HG03432 (cell line): ENCODE measurements around the gene EFCAB11.
"Not testable (repeated sequence)": the region's sequence is repeated elsewhere in the genome, so short reads cannot be mapped to it uniquely, and the experiment has no call there.

Source experiments
- ATAC-seq: cut with Tn5 transposase; IDR thresholded peaks from one replicate; pipeline ENCODE4 v1.9.1; 2021; ENCODE audit warnings: mild to moderate bottlenecking, moderate library complexity; ENCODE audit not compliant: unreplicated experiment

EFCAB11 gene

GRCh38 chr14:89912221-89912620 is 42.3 kb downstream of the EFCAB11 start:
- ATAC-seq: no peak

GRCh38 chr14:89911010-89911919 is 43.3 kb downstream of the EFCAB11 start:
- peak; percentile 69 for ATAC-seq

DNA sequence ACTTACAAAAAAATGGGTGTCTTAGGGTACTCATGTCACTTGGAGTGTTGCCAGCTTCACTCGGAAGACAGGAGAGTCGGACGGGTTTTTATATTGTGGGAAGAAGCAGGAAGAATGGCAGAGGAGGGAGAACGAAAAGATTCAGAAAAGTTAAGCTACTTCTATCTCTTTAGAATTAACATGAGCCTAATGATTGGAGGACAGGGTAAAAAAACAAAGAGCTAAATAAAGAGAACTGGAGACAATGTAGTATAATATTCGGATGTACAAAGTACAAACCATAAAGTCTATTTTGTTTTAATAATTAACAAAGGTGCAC is 43.9 kb downstream of the EFCAB11 start:
- ATAC-seq: no peak

DNA sequence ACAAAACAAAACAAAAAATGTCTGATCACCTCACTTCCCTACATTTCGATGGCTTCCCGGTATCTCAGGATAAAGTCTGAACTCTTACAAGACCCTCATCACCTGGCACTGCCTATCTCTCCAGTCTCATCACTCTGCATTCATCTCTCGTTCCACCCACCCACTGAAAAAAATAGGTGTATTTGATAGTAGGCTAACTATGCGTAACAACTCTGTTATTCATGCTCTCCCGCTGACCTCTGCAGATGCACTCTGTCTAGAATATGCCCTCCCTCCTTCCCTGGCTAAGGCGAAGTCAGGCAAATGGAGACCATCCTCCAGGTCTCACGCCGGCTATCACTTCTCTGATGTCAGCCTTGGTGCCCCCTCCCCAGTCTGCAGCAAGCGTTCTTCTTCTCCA is 44.9 kb downstream of the EFCAB11 start:
- ATAC-seq: no peak

GRCh38 chr14:89908712-89909450 is 45.6 kb downstream of the EFCAB11 start:
- no peak for ATAC-seq

- ATAC-seq: no peak
Observed at GRCh38 chr14:89907655-89908054, 46.9 kb downstream of the EFCAB11 start.

DNA sequence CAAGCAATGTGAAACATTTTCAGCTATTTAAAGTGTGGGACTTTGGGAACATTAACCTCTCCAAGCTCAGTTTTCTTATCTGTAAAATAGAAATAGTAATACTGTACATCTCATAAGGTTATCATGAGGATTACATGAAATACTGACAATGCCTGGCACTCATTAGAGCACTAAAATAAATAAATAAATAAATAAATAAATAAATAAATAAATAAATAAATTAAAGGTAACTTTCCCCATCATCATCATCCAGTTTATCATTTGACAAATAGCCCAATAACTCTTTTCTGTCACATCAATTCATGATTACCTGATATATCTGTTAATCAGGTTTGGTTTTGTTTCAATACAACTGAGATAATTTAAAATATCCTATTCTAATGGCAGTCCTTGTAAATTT is 48.5 kb downstream of the EFCAB11 start:
- no peak for ATAC-seq

- no peak for ATAC-seq
Observed at GRCh38 chr14:89903340-89903952, 51.1 kb downstream of the EFCAB11 start.

DNA sequence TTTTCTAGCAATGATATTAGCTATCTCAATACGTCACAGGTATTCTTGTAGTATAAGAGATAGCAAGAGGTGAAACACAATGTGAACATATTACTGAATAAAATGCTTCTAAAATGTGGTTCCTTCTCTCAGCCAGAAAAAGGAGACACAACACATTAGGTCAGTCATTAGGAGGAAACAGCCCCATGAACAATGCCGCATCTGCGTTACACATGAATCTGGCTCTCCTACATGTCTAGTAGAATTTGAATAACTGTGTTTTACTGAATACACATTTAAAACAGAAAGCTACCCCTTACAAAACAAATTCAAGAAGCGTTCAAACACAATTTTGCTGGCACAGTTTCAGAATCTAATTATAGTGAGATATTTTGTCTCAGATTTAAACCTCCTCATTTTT is 51.6 kb downstream of the EFCAB11 start:
- ATAC-seq: no peak

GRCh38 chr14:89900802-89901201 is 53.7 kb downstream of the EFCAB11 start:
- ATAC-seq: no peak

- ATAC-seq: peak; percentile 45
Observed at GRCh38 chr14:89899917-89900663, 54.4 kb downstream of the EFCAB11 start.

DNA sequence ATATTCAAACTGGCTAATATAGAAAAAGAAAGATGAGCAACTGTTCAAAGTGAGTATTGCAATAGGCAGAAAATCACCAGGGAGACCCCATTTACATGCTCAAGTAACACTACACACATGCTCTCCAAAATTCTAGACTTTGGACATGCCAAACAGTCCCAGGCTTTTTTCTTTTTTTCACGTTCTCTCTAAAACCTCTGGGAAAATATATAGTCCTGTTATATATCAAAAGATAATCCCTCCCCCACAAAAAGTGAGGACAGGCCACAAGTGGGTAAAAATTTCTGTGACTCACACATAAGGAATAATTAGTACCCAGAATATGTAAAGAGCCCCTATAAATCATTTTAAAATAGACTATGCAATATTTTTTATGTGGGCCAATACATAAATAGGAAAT is 55.2 kb downstream of the EFCAB11 start:
- ATAC-seq: no peak

GRCh38 chr14:89893388-89893787 is 61.1 kb downstream of the EFCAB11 start:
- ATAC-seq: not testable (repeated sequence)

DNA sequence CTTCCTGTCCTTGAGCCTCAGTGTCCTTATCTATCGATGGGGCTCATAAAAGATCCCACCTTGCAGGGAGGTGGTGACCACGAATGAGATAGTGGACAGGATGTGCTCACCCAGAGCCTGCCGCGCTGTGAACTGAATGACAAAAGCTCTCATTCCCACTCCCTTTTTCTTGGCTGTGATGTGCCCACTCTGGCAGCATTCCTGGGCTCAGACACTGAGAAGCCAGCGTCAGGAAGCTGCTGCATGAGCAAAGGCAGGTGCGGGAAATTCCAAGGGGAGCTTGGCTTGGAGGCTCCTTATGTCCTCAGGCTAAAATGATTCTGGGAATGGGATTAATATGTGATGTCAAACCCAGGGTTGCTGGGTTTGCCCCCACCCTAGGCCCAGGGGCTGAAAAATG is 61.6 kb downstream of the EFCAB11 start:
- ATAC-seq: no peak

- not testable (repeated sequence) for ATAC-seq
Observed at GRCh38 chr14:89891721-89892120, 62.8 kb downstream of the EFCAB11 start.

- no peak for ATAC-seq
Observed at GRCh38 chr14:89891055-89891454, 63.5 kb downstream of the EFCAB11 start.

DNA sequence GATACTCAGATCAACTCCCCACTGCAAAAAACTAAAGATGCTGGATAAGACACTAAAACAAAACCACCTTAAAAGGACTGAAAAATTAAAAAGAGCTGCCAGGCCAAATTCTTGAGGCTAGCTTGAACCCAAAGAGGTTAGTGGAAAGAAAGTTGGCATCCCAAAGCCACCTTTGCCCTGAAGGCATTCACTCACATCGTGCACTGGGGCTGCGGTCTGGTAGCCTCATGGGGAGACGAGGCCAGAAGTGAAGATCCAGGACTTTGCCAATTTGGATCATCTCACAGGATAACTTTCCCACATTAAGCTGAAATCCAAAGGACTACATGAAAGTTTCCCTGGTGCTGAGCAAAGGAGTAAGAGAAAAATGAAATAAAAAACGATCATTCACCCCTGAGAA is 63.9 kb downstream of the EFCAB11 start:
- no peak for ATAC-seq

DNA sequence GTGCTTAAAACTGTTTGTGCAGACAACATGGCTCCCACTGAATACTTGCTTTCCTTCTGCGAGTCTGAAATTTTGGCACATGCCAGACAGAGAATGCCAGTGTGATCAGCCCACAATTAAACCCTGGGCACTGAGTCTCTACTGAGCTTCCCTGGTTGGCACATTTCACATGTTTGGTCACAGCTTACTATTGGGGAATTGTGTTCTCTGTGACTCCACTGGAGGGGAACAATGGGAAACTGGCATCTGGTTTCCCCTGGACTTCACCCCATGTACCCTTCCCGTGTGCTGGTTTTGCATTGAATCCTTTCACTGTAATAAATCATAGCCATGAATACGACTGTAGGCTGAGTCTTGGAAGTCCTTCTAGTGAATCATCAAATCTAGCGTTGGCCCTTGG is 64.9 kb downstream of the EFCAB11 start:
- ATAC-seq: no peak

GRCh38 chr14:89884761-89885160 is 69.8 kb downstream of the EFCAB11 start:
- ATAC-seq: no peak

DNA sequence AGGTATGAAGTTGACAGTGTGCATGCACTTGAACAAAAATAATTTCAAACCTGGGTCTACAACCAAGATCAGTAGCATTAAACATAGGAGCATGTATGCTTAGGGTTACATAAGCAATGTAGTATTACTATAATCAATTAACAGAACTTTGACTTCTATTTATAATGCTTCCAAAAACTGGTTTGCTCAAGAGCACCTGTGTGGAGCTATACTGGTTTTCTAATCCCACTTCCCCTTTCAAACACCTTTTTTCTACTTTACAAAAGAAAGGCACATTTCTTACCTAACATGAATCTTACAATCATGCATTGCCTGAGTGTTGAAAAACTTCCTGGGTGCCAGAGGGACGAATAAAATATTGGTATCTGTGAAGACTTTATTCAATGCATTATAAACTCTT is 72.7 kb downstream of the EFCAB11 start:
- no peak for ATAC-seq

- ATAC-seq: not testable (repeated sequence)
Observed at GRCh38 chr14:89874091-89874490, 80.4 kb downstream of the EFCAB11 start.
